GM19035 (cell line): ENCODE data around the gene ANTXRL.
"Not testable (repeated sequence)": the region's sequence is repeated elsewhere in the genome, so short reads cannot be mapped to it uniquely, and the experiment has no call there.

Experiments used
- ATAC-seq: cut with Tn5 transposase; IDR thresholded peaks from one replicate; pipeline ENCODE4 v1.9.1; 2021; ENCODE audit not compliant: unreplicated experiment

The ANTXRL gene

GRCh38 chr10:46293832-46294640 lies 7.2 kb downstream of the ANTXRL start:
- ATAC-seq = no peak

- ATAC-seq = no peak
These were observed 7.9 kb downstream of the ANTXRL start for GRCh38 chr10:46294641-46295220.

GRCh38 chr10:46295350-46296010 lies 8.7 kb downstream of the ANTXRL start:
- ATAC-seq = not testable (repeated sequence)

- not testable (repeated sequence) for ATAC-seq
These were observed 9.3 kb downstream of the ANTXRL start for GRCh38 chr10:46296086-46296485.

GRCh38 chr10:46296641-46297141 lies 9.9 kb downstream of the ANTXRL start:
- ATAC-seq = no peak

- ATAC-seq = no peak
These were observed 10.8 kb downstream of the ANTXRL start for GRCh38 chr10:46297406-46298204.

- ATAC-seq = no peak
These were observed 11.9 kb downstream of the ANTXRL start for GRCh38 chr10:46298477-46299285.

GRCh38 chr10:46299286-46299535 lies 12.4 kb downstream of the ANTXRL start:
- no peak for ATAC-seq

GRCh38 chr10:46299536-46300369 lies 13.0 kb downstream of the ANTXRL start:
- ATAC-seq = no peak

- ATAC-seq = not testable (repeated sequence)
These were observed 13.5 kb downstream of the ANTXRL start for GRCh38 chr10:46300370-46300711.

- ATAC-seq = no peak
These were observed 14.4 kb downstream of the ANTXRL start for GRCh38 chr10:46301056-46301645.

- ATAC-seq = no peak
These were observed 15.1 kb downstream of the ANTXRL start for GRCh38 chr10:46301721-46302479.

- not testable (repeated sequence) for ATAC-seq
These were observed 16.1 kb downstream of the ANTXRL start for GRCh38 chr10:46302765-46303352.

- ATAC-seq = no peak
These were observed 17.3 kb downstream of the ANTXRL start for GRCh38 chr10:46304062-46304461.

GRCh38 chr10:46304671-46305070 lies 17.9 kb downstream of the ANTXRL start:
- ATAC-seq = not testable (repeated sequence)

GRCh38 chr10:46305079-46305818 lies 18.5 kb downstream of the ANTXRL start:
- no peak for ATAC-seq

GRCh38 chr10:46305986-46306385 lies 19.2 kb downstream of the ANTXRL start:
- ATAC-seq = no peak
